IMR-90 (cell line): Measurements from ENCODE around the gene NCAM1.

Experiments
- BHLHE40 ChIP-seq: fragments of 150-350 bp; IDR thresholded peaks from 2 replicates; pipeline ENCODE4 v1.6.1; 2016; ENCODE audit warnings: mild to moderate bottlenecking, low read depth, low read length
- CEBPB ChIP-seq: IDR thresholded peaks from 2 replicates; pipeline ENCODE4 v1.6.1; 2012; ENCODE audit warnings: low read depth, low read length, improper control_type of control experiment
- MAFK ChIP-seq: IDR thresholded peaks from 2 replicates; pipeline ENCODE4 v1.6.1; 2012; ENCODE audit warnings: low read depth, low read length, improper control_type of control experiment
- MAZ ChIP-seq: IDR thresholded peaks from 2 replicates; pipeline ENCODE4 v1.6.1; 2012; ENCODE audit warnings: low read depth, mild to moderate bottlenecking, low read length, improper control_type of control experiment, moderate library complexity, borderline replicate concordance
- MXI1 ChIP-seq: IDR thresholded peaks from 2 replicates; pipeline ENCODE4 v1.6.1; 2012; ENCODE audit warnings: low read depth, mild to moderate bottlenecking, low read length, moderate library complexity, borderline replicate concordance
- NFE2L2 ChIP-seq: fragments of 150-350 bp; IDR thresholded peaks from 2 replicates; pipeline ENCODE4 v1.6.1; 2016; ENCODE audit warnings: low read depth, mild to moderate bottlenecking, low read length
- POLR2A ChIP-seq: IDR thresholded peaks from 2 replicates; pipeline ENCODE4 v1.6.1; 2012; ENCODE audit warnings: mild to moderate bottlenecking, low read depth, low read length
- RAD21 ChIP-seq: IDR thresholded peaks from 2 replicates; pipeline ENCODE4 v1.6.1; 2012; ENCODE audit warnings: low read length, improper control_type of control experiment
- RCOR1 ChIP-seq: IDR thresholded peaks from 2 replicates; pipeline ENCODE4 v1.6.1; 2012; ENCODE audit warnings: mild to moderate bottlenecking, low read length, improper control_type of control experiment; ENCODE audit not compliant: insufficient replicate concordance
- RFX5 ChIP-seq: IDR thresholded peaks from 2 replicates; pipeline ENCODE4 v1.8.0; 2012; ENCODE audit warnings: low read depth, mild to moderate bottlenecking, low read length, moderate library complexity
- SMC3 ChIP-seq: fragments of 150-350 bp; IDR thresholded peaks from 2 replicates; pipeline ENCODE4 v1.6.1; 2016; ENCODE audit warnings: low read depth, mild to moderate bottlenecking, antibody characterized with exemption, low read length, moderate library complexity
- TF ChIP-seq, protein P1 (sequence below): conservative IDR thresholded peaks from 2 replicates; pipeline ENCODE4 v1.5.1; 2012; ENCODE audit warnings: mild to moderate bottlenecking, low read depth, low read length, improper control_type of control experiment

DNA sequence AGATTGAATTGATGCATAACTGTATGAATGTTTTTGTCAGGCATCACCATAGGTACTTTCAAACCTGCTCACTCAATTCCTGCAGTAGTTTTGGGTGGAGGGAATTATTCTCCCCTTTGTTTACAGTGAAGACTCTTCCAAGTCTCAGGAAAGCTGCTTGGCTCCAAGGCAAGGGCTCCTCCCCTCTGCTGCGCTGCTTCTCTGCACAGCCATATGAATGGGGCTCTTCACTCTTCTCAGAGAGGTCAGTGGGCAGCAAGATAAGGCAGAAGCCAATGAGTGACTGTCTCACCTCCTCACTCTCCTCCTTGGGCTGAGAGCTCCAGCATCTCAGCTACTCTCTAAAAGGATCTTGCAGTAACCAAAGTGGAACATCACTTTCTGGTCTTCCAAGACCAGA is 187.4 kb downstream of the NCAM1 start:
- no peak for TF ChIP-seq SMC3
- no peak for TF ChIP-seq NFE2L2
- no peak for TF ChIP-seq MXI1
- TF ChIP-seq, protein P1, sequence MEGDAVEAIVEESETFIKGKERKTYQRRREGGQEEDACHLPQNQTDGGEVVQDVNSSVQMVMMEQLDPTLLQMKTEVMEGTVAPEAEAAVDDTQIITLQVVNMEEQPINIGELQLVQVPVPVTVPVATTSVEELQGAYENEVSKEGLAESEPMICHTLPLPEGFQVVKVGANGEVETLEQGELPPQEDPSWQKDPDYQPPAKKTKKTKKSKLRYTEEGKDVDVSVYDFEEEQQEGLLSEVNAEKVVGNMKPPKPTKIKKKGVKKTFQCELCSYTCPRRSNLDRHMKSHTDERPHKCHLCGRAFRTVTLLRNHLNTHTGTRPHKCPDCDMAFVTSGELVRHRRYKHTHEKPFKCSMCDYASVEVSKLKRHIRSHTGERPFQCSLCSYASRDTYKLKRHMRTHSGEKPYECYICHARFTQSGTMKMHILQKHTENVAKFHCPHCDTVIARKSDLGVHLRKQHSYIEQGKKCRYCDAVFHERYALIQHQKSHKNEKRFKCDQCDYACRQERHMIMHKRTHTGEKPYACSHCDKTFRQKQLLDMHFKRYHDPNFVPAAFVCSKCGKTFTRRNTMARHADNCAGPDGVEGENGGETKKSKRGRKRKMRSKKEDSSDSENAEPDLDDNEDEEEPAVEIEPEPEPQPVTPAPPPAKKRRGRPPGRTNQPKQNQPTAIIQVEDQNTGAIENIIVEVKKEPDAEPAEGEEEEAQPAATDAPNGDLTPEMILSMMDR = no peak
- TF ChIP-seq POLR2A = no peak
- no peak for TF ChIP-seq BHLHE40
- no peak for TF ChIP-seq CEBPB
- no peak for TF ChIP-seq RCOR1
- TF ChIP-seq RFX5 = no peak
- no peak for TF ChIP-seq MAZ
- TF ChIP-seq RAD21 = no peak
- TF ChIP-seq MAFK = no peak
